Measurements from ENCODE around the gene SNRNP48. TPM values are rescaled to one million over a fixed set of nuclear protein-coding genes. Genes with fewer than 3 reads are reported as not detected.

The SNRNP48 gene
- total RNA-seq, 1 donor from 2014 or later, result 15.9 TPM

- DNase-seq (ENCODE audit: low spot score in 2 of 2), result no peak
- no peak for FAIRE-seq
These were observed 32.3 kb upstream of the SNRNP48 start for GRCh38 chr6:7557652-7558051.

- FAIRE-seq (no peak), DNase-seq (ENCODE audit: low spot score in 2 of 2) (no peak)
These were observed 31.2 kb upstream of the SNRNP48 start for GRCh38 chr6:7558781-7559180.

GRCh38 chr6:7559196-7559595 lies 30.8 kb upstream of the SNRNP48 start:
- FAIRE-seq, result no peak
- no peak for DNase-seq (ENCODE audit: low spot score in 2 of 2)

- DNase-seq (ENCODE audit: low spot score in 2 of 2) (no peak), FAIRE-seq (no peak)
These were observed 30.2 kb upstream of the SNRNP48 start for GRCh38 chr6:7559651-7560385.

GRCh38 chr6:7561153-7561964 lies 28.6 kb upstream of the SNRNP48 start:
- DNase-seq (ENCODE audit: low spot score in 2 of 2) (no peak), FAIRE-seq (no peak)

GRCh38 chr6:7562769-7563168 lies 27.2 kb upstream of the SNRNP48 start:
- DNase-seq (ENCODE audit: low spot score in 2 of 2), result no peak
- FAIRE-seq, result no peak

GRCh38 chr6:7566107-7566506 lies 23.9 kb upstream of the SNRNP48 start:
- no peak for FAIRE-seq

GRCh38 chr6:7566617-7567173 lies 23.3 kb upstream of the SNRNP48 start:
- FAIRE-seq (no peak), DNase-seq (ENCODE audit: low spot score in 2 of 2) (no peak)

More at GRCh38 chr6:7566107-7566506, 23.9 kb upstream of the SNRNP48 start:
- no peak for DNase-seq (ENCODE audit: low spot score in 2 of 2)

GRCh38 chr6:7568021-7568420 lies 22.0 kb upstream of the SNRNP48 start:
- DNase-seq (ENCODE audit: low spot score in 2 of 2) (no peak), FAIRE-seq (no peak)

- DNase-seq (ENCODE audit: low spot score in 2 of 2) (no peak), FAIRE-seq (no peak)
These were observed 20.9 kb upstream of the SNRNP48 start for GRCh38 chr6:7569082-7569481.

- no peak for FAIRE-seq
- DNase-seq (ENCODE audit: low spot score in 2 of 2), result no peak
These were observed 17.6 kb upstream of the SNRNP48 start for GRCh38 chr6:7572213-7572943.

- no peak for FAIRE-seq
- no peak for DNase-seq (ENCODE audit: low spot score in 2 of 2)
These were observed 15.5 kb upstream of the SNRNP48 start for GRCh38 chr6:7574500-7574899.

GRCh38 chr6:7578516-7578915 lies 11.5 kb upstream of the SNRNP48 start:
- FAIRE-seq, result no peak
- DNase-seq (ENCODE audit: low spot score in 2 of 2), result no peak

- DNase-seq (ENCODE audit: low spot score in 2 of 2) (no peak), FAIRE-seq (no peak)
These were observed 11.1 kb upstream of the SNRNP48 start for GRCh38 chr6:7578931-7579330.

- FAIRE-seq, result no peak
- no peak for DNase-seq (ENCODE audit: low spot score in 2 of 2)
These were observed 10.1 kb upstream of the SNRNP48 start for GRCh38 chr6:7579851-7580250.

- DNase-seq (ENCODE audit: low spot score in 2 of 2) (no peak), FAIRE-seq (no peak)
These were observed 9.5 kb upstream of the SNRNP48 start for GRCh38 chr6:7580537-7580926.

- FAIRE-seq (no peak), DNase-seq (ENCODE audit: low spot score in 2 of 2) (no peak)
These were observed 8.9 kb upstream of the SNRNP48 start for GRCh38 chr6:7580927-7581618.

- no peak for FAIRE-seq
These were observed 4.6 kb upstream of the SNRNP48 start for GRCh38 chr6:7585287-7585930.

GRCh38 chr6:7587631-7588100 lies 2.3 kb upstream of the SNRNP48 start:
- DNase-seq (ENCODE audit: low spot score in 2 of 2) (no peak), FAIRE-seq (no peak)

More at GRCh38 chr6:7585287-7585930, 4.6 kb upstream of the SNRNP48 start:
- no peak for DNase-seq (ENCODE audit: low spot score in 2 of 2)

GRCh38 chr6:7588506-7588905 lies 1.5 kb upstream of the SNRNP48 start:
- FAIRE-seq (no peak), DNase-seq (ENCODE audit: low spot score in 2 of 2) (no peak)
